Measurements from ENCODE around the gene BTBD9.

BTBD9 gene

DNA sequence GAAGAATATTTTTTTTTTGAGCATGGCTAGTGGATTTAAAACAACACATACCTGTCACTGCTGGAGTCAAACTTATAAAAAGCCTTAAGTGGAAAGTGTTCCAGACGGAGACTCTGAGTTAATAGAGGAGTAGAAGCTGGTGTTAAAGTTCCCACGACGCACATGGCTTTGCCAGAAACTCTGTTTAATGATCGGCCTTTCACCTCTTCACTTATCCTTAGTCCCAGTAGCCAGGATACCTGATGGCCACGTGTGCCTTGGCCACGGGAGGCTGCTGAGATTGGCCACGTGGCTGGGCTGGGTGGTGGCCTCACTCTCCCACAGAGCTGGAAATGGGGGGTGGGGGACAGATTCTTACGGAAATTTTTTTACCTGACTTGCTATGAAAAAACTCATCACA is 487.1 kb downstream of the BTBD9 start:
- Mint-ChIP-seq H3K9me3 (no peaks in the 10 kb centered on the region), H3K27me3 (no peaks in the 10 kb centered on the region), H3K4me1 (ENCODE audit: low read depth) (peaks cover 46% of the 10 kb centered on the region), H3K27ac (no peak overlapping the region), H3K4me3 (no peak overlapping the region), H3K36me3 (ENCODE audit: low read depth) (peaks cover 71% of the 10 kb centered on the region)
- intact Hi-C loops (cut with micrococcal nuclease) = no loop called here

DNA sequence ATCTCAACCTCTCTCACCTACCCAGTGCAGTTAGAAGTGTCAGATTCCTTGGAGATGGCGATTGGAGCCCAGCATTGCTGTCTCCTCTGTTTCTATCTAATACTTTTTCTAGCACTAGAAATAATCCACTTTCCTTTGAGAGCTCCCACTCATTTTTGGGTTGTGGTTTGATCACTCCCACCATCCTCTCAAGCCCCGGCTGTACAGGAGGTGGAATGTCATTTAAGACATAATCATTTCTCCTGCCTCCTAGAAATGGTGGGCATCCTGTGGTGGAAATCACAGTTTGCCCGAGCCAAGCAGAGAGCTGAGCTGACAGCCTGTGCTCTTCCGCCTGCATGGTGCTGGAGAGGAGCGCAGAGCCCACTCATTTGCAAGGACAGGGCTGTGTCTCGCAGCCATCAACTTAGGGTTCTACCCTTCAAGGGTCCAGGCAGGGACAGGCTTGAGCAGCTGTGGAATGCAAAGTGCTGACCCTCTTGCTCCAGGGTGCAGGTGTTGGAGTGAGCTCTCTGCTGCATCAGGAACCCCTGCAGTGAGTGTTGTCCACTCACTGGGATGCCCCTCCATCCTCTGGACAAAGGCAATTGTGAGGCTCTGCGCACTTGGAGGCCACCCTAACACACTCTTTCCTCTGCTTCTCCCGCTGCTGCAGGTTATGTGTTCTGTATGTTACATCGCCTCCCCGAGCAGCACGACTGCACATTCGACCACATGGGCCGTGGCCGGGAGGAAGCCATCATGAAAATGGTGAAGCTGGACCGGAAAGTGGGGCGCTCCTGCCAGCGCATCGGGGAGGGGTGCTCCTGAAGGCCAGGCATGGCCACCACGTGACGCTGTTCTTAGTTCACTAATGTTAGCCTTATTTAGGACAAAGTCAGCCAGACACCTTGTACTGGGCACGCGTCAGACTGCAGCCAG is 487.9 kb downstream of the BTBD9 start:
- peaks cover 71% of the 10 kb centered on the region for H3K36me3 Mint-ChIP-seq (ENCODE audit: low read depth)
- H3K4me1 Mint-ChIP-seq (ENCODE audit: low read depth) = peaks cover 50% of the 10 kb centered on the region
- H3K27me3 Mint-ChIP-seq = no peaks in the 10 kb centered on the region

DNA sequence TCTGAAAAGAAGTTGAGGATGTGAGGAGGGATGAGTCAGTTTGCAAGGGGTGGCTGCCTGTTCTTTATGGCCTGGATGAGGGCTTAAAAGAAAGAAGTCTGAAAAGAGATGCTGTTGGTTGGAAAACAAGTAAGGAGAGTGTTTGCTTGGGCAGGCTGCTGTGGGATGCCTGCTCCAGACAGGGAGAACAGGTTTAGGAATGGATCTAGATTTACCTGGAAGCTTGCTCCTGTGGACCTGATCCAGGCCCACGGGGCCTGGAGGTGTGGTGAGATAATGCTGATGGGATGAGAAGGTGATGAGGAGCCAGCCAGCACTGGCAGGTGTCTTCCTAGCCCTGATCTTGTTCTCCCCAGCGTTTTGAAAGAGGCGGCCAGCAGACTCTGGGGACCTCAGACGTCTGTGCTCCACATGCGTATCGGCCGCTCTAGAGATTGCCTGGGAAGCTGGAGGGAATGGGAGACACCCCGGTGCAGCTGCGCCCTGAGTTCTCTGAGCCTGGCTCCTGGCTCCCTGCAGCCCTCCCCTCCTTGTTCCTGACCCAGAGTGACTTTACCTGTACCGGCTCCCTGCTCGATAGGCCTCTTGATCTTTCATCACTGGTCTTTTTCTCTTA is 488.9 kb downstream of the BTBD9 start:
- Mint-ChIP-seq H3K4me3 (no peak overlapping the region), H3K27ac (no peak overlapping the region), H3K9me3 (no peaks in the 10 kb centered on the region), H3K36me3 (ENCODE audit: low read depth) (peaks cover 76% of the 10 kb centered on the region), H3K4me1 (ENCODE audit: low read depth) (peaks cover 61% of the 10 kb centered on the region), H3K27me3 (no peaks in the 10 kb centered on the region)
- intact Hi-C loops (cut with micrococcal nuclease) = no loop called here

More for the DNA sequence above, 487.9 kb downstream of the BTBD9 start:
- H3K27ac Mint-ChIP-seq = no peak overlapping the region
- intact Hi-C loops (cut with micrococcal nuclease) = no loop called here
- H3K9me3 Mint-ChIP-seq = no peaks in the 10 kb centered on the region
- no peak overlapping the region for H3K4me3 Mint-ChIP-seq

DNA sequence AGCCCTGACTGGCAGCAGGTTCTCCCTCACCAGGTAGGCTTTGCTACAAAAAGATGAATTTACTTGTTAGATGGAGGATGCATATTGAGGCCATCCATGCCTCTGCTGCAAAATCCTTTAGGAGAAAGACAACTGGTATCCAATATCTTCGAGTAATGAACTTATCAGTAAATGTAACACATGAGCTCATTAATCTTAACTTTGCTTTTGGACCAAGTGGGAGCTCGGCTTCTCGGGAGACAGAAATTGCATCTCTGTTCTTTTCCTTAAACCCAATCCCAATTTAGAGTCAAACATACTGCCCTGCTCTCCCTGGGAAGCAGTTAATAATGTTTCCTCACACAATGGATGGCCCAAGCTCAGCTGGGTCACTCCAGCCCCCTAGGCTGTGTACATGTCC is 489.7 kb downstream of the BTBD9 start:
- H3K36me3 Mint-ChIP-seq (ENCODE audit: low read depth) = peaks cover 74% of the 10 kb centered on the region
- no peaks in the 10 kb centered on the region for H3K9me3 Mint-ChIP-seq
- H3K4me3 Mint-ChIP-seq = no peak overlapping the region
- intact Hi-C loops (cut with micrococcal nuclease) = no loop called here
- H3K27ac Mint-ChIP-seq = no peak overlapping the region
- no peaks in the 10 kb centered on the region for H3K27me3 Mint-ChIP-seq
- H3K4me1 Mint-ChIP-seq (ENCODE audit: low read depth) = peaks cover 60% of the 10 kb centered on the region

DNA sequence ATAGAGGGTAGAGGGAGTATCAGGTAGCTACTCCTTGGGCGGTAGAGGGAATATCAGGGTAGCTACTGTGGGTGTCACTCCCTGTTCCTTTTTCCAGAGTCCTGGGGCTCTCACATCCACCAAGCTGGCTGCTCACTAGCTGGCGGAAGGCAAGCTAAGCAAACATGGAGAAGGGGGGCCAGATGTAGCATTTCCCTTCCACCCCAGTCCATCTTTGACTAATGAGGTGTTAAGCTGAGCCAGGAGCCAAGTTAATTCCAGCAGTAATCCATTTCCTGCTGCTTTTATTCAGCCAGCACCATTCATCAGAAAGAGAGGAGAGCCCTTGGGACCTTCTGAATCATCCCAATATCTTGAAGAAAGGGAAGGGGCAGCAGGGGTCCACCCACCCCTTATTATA is 490.2 kb downstream of the BTBD9 start:
- H3K9me3 Mint-ChIP-seq = no peaks in the 10 kb centered on the region
- H3K4me1 Mint-ChIP-seq (ENCODE audit: low read depth) = peaks cover 55% of the 10 kb centered on the region
- peak overlapping the region; percentile 0 for H3K27ac Mint-ChIP-seq
- no peak overlapping the region for H3K4me3 Mint-ChIP-seq
- peaks cover 69% of the 10 kb centered on the region for H3K36me3 Mint-ChIP-seq (ENCODE audit: low read depth)
- intact Hi-C loops (cut with micrococcal nuclease) = no loop called here
- H3K27me3 Mint-ChIP-seq = no peaks in the 10 kb centered on the region

DNA sequence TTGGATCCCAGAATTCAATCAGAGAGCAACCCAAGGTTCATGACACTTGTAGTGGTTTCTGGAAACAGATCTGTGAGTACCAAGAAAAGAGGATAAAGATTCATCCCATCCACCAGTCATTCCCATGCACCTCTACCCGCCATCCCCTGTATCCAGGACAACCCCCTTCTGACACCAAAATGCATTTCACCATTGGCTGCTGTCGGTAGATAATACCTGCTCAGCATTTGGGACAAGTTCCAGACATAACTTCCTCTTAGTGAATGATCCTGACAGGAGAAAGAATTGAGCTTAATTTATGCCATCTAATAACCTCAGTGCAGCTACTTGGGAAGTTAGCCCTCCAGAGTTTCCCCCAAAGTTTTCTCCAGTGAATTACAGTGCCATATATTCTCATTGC is 491.1 kb downstream of the BTBD9 start:
- Mint-ChIP-seq H3K4me3 (no peak overlapping the region), H3K4me1 (ENCODE audit: low read depth) (peaks cover 50% of the 10 kb centered on the region), H3K27me3 (no peaks in the 10 kb centered on the region), H3K27ac (peak overlapping the region; percentile 0), H3K9me3 (no peaks in the 10 kb centered on the region), H3K36me3 (ENCODE audit: low read depth) (peaks cover 68% of the 10 kb centered on the region)
- intact Hi-C loops (cut with micrococcal nuclease) = no loop called here

DNA sequence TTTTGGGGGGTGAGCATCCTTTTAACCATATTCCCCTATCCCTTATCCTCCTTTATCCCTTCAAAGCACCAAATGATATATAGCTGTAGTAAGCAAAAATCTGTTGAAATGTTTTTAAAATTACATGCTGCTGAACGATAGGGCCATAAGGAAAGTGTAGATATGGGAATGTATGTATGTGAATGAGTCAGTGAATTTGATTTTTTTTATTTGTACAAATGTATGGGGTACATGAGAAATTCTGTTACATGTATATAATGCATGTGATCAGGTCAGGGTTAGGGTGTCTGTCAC is 493.0 kb downstream of the BTBD9 start:
- H3K36me3 Mint-ChIP-seq (ENCODE audit: low read depth) = peaks cover 66% of the 10 kb centered on the region
- H3K4me1 Mint-ChIP-seq (ENCODE audit: low read depth) = peaks cover 36% of the 10 kb centered on the region
- no peak overlapping the region for H3K27ac Mint-ChIP-seq
- no peaks in the 10 kb centered on the region for H3K9me3 Mint-ChIP-seq
- H3K27me3 Mint-ChIP-seq = no peaks in the 10 kb centered on the region
- intact Hi-C loops (cut with micrococcal nuclease) = no loop called here
- H3K4me3 Mint-ChIP-seq = no peak overlapping the region

DNA sequence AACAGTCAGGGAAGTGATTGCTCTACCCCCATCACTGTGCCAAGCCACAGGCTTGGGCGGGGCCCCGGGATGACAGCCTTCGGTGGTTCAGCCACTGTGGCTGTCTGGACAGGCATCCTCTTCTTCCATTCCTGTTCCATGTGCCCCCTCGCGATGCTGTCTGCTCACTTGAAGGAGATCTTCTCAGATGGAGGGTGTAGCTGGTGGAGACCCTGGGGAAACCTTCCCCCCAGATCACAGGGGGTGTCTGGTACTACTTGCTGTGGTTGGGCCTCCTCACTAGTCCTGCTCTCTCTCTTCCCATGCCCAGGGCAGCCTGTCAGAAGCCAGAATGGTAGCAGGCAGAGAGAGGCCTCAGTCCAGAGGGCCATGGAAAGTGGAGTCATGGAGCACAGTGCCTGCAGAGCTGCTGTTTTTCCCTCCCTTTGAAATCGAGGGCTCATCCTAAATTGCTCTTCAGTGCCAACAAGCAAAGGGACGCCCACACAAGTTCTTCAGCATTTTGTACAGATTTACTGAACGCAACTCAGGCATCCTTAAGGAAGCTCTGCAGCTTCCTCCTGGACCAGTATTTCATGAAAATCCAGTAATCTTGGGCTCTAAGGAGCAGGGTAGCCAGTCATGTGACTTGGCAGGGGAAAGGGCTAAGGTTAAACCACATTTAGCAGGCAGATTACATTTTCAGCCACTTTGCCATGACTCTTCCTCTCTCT is 493.6 kb downstream of the BTBD9 start:
- H3K27me3 Mint-ChIP-seq = no peaks in the 10 kb centered on the region
- intact Hi-C loops (cut with micrococcal nuclease) = no loop called here
- H3K9me3 Mint-ChIP-seq = no peaks in the 10 kb centered on the region
- peaks cover 67% of the 10 kb centered on the region for H3K36me3 Mint-ChIP-seq (ENCODE audit: low read depth)
- H3K4me1 Mint-ChIP-seq (ENCODE audit: low read depth) = peaks cover 36% of the 10 kb centered on the region
- H3K27ac Mint-ChIP-seq = no peak overlapping the region
- H3K4me3 Mint-ChIP-seq = no peak overlapping the region

DNA sequence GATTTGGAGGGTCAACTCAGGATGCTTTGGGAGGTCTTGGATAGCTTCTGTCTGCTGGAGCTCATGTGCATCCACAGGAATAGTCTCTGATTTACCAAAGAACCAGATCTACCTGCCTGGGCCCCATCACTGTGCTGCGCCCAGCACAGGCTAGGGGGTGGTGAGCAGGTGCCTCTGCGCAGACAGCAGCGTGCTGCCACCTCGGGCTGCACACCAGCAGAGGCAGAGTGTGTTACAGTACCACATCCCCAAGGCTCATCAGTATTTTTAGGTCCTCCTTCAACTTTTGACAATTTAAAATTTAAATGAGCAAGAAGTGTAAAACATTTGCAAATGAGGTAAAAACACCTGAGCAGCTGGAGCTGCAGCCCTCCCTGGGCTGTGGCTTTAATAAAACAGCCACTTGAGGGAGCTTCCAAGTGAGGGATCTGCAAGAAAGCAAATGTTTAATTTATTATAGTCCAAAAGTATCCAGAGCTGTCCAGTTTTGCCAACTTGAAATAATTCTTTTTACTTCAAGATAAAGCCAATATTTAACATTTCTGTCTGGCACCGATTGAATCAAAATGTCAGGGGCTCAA is 495.3 kb downstream of the BTBD9 start:
- Mint-ChIP-seq H3K4me3 (no peak overlapping the region), H3K27me3 (no peaks in the 10 kb centered on the region), H3K9me3 (no peaks in the 10 kb centered on the region), H3K27ac (no peak overlapping the region), H3K36me3 (ENCODE audit: low read depth) (peaks cover 66% of the 10 kb centered on the region), H3K4me1 (ENCODE audit: low read depth) (peaks cover 42% of the 10 kb centered on the region)
- intact Hi-C loops (cut with micrococcal nuclease) = no loop called here

DNA sequence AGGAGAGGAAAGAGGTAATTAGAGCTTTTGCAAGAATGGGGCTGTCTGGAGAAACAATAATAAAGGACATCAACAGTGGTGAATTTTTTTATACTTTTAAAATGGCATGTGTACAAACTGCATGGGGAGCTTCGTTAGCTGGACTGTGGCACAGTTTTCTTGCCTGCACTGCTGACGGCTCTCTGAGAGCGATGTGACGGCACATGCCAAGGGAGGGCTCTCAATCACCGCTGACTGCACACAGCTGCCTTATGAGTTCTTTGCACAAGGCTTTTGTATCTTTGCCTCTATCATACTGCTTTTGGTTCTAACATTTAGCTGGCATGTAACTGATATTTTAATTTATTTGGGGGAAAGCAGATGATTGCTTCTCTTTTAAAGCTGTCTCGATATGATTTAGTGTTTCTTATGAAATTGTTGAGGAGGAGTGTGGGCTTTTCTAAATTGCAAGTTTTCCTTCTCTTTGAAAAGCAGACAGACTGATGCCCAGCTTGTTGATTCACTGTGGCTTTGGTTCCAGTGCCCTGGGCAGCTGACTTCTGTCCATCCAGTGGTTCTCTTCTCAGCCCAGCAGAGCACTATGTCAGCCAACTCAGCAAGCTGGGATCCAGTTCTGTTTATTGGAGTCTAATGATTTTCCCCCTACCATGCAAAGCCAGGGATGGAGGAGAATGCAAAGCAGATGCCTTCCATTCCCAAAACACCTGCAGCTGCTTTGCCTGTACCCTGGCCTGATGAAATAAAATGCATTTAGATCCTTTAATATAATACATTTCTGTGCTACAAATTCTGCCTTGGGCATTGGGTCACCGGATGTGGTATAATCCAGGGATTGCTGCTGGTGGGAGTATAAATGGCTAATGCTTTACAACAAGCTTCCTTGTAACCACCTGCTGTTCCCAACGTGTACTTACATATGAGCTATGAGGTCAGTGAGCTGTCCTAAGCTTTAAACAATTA is 496.3 kb downstream of the BTBD9 start:
- H3K27ac Mint-ChIP-seq = no peak overlapping the region

DNA sequence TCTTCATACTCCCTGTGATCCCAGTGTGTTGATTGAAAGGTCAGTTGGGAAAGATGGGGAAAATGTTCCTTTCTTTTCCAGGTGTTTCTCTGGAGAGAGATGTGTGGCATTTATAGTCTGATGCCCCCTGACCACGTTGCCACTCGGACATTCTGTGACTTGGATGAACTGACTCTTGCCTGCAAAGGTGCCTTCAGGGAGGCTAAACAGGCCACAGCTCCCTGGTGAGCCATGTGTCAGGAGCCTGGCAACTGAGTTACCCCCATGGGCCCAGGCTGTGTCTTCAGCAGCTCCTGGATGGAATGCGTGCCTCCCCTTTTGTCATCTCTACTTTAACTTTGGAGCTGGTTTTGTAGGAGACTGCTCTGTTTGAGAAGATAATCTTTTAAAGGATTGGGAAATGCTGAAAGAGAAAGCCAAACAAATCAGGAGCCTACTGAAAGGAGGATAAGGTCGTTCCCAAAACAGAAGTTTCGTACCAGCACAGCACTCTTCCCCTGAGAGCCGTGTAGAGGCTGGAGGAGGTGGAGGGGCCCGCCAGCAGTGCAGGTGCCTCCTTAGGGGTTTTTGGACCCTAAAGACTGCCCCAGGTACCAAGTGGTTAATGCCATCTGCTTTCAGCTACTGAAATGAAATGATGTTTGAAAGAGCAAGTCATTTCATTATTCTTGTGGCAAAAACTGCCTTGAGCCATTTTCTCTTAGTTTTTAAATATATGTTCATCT is 497.4 kb downstream of the BTBD9 start:
- intact Hi-C loops (cut with micrococcal nuclease) = no loop called here
- H3K27ac Mint-ChIP-seq = no peak overlapping the region
- no peak overlapping the region for H3K4me3 Mint-ChIP-seq
- H3K4me1 Mint-ChIP-seq (ENCODE audit: low read depth) = peaks cover 28% of the 10 kb centered on the region
- H3K27me3 Mint-ChIP-seq = no peaks in the 10 kb centered on the region
- H3K36me3 Mint-ChIP-seq (ENCODE audit: low read depth) = peaks cover 75% of the 10 kb centered on the region
- no peaks in the 10 kb centered on the region for H3K9me3 Mint-ChIP-seq

More for the DNA sequence above, 496.3 kb downstream of the BTBD9 start:
- H3K9me3 Mint-ChIP-seq = no peaks in the 10 kb centered on the region
- H3K4me3 Mint-ChIP-seq = no peak overlapping the region
- H3K27me3 Mint-ChIP-seq = no peaks in the 10 kb centered on the region
- peaks cover 36% of the 10 kb centered on the region for H3K4me1 Mint-ChIP-seq (ENCODE audit: low read depth)
- peaks cover 72% of the 10 kb centered on the region for H3K36me3 Mint-ChIP-seq (ENCODE audit: low read depth)
- intact Hi-C loops (cut with micrococcal nuclease) = no loop called here

DNA sequence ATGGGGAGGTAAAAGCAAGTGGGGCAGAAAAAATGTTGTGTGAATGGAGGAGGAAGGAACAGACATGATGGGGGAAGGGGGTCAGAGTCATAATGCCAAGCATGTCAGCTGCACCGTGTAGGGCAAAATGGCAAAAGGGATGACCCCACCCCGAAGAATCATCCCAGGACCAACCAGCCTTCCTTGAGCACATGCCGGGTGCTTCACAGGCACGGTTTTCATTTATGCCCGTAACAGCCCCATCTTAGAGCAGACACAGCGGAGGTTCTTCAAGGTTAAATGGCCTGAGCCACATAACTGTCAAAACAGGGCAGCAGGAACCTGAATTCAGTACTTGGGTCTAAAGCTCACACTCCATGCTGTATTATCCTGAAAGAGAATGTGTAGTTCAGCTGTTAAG is 498.0 kb downstream of the BTBD9 start:
- peaks cover 22% of the 10 kb centered on the region for H3K4me1 Mint-ChIP-seq (ENCODE audit: low read depth)
- no peaks in the 10 kb centered on the region for H3K9me3 Mint-ChIP-seq
- no peak overlapping the region for H3K4me3 Mint-ChIP-seq
- peaks cover 71% of the 10 kb centered on the region for H3K36me3 Mint-ChIP-seq (ENCODE audit: low read depth)
- intact Hi-C loops (cut with micrococcal nuclease) = no loop called here
- H3K27ac Mint-ChIP-seq = no peak overlapping the region
- H3K27me3 Mint-ChIP-seq = no peaks in the 10 kb centered on the region

DNA sequence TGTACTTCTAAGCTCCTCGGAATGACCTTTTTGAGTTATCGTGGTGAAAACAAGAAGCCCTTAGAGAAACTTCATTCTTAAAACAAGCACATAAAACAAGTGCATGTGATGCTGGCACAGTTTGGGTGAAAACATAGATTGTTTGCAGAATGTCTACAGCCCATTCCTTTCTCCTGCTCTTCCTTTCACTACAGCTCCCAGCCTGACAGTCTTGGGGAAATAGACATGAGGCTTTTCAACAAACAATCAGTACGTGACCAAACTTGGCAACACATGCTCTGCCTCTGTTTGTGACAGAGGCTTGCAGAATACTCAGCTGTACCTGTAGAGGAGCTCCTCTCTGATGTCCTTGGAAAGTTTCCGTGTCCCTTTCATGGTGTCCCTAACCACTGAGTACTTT is 498.6 kb downstream of the BTBD9 start:
- peaks cover 65% of the 10 kb centered on the region for H3K36me3 Mint-ChIP-seq (ENCODE audit: low read depth)
- no peak overlapping the region for H3K4me3 Mint-ChIP-seq
- H3K27me3 Mint-ChIP-seq = no peaks in the 10 kb centered on the region
- intact Hi-C loops (cut with micrococcal nuclease) = no loop called here
- no peak overlapping the region for H3K27ac Mint-ChIP-seq
- no peaks in the 10 kb centered on the region for H3K9me3 Mint-ChIP-seq
- peaks cover 16% of the 10 kb centered on the region for H3K4me1 Mint-ChIP-seq (ENCODE audit: low read depth)

Data from dendritic cell treated with granulocyte-macrophage colony-stimulating factor and Interleukin-4, amounts not matched to agents 40 ng/mL and 50 ng/mL, for 4 days (primary cell).